Keratinocyte (primary cell): ENCODE data around the gene RHBDL2.

Experiments used
- EZH2 ChIP-seq: IDR thresholded peaks from one replicate; pipeline ENCODE4 v1.6.1; 2012; ENCODE audit warnings: inconsistent platforms, mild to moderate bottlenecking, low read length, moderate library complexity
- TF ChIP-seq, protein P1 (sequence below), 3 experiments: IDR thresholded peaks in 1 of 3; conservative IDR thresholded peaks in 1 of 3; optimal IDR thresholded peaks in 1 of 3; 2 replicates in 2 of 3; 3 replicates in 1 of 3; pipeline versions ENCODE3 to v1.5.1; 2011; ENCODE audit warnings: low read length in 3 of 3, mild to moderate bottlenecking in 3 of 3, moderate library complexity in 2 of 3, control low read depth in 1 of 3, inconsistent platforms in 1 of 3; ENCODE audit not compliant: insufficient read depth in 2 of 3; ENCODE audit errors: extremely low read depth in 1 of 3

DNA sequence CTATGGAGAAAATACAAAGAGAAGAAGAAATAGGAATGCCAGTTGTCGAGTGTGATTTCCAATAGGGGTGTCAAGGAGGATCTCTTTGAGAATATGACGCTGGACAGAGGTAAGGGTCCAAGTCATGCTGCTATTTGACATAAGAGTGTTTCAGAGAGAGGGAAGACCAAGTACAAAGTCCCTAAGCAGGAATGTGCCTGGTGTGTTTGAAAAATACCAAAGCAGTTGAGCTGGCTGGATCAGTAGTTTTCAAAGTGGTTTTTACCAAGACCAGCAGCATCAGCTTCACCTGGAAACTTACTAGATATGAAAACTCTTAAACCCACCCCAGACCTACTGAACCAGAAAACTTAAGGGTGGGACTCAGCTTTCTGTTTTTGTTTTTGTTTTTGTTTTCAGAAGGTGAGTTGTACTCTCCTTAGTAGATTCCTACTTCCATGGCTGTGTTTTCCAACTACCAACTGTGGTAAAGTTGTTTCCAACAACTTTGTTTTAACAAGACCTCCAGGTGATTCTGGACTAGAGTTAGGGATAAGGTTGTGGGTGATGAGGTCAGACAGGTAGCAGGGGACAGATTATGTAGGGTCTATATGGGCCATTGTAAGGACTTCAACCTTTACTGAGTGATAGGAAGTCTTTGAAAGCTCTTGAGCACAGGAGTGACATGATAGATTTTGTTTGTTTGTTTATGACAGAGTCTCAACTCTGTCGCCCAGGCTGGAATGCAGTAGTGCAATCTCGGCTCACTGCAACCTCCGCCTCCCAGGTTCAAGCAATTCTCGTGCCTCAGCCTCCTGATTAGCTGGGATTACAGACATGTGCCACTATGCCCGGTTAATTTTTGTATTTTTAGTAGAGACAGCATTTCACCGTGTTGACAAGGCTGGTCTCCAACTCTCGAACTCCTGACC lies 53.0 kb downstream of the RHBDL2 start:
- no peak for TF ChIP-seq EZH2
- TF ChIP-seq, protein P1, sequence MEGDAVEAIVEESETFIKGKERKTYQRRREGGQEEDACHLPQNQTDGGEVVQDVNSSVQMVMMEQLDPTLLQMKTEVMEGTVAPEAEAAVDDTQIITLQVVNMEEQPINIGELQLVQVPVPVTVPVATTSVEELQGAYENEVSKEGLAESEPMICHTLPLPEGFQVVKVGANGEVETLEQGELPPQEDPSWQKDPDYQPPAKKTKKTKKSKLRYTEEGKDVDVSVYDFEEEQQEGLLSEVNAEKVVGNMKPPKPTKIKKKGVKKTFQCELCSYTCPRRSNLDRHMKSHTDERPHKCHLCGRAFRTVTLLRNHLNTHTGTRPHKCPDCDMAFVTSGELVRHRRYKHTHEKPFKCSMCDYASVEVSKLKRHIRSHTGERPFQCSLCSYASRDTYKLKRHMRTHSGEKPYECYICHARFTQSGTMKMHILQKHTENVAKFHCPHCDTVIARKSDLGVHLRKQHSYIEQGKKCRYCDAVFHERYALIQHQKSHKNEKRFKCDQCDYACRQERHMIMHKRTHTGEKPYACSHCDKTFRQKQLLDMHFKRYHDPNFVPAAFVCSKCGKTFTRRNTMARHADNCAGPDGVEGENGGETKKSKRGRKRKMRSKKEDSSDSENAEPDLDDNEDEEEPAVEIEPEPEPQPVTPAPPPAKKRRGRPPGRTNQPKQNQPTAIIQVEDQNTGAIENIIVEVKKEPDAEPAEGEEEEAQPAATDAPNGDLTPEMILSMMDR (optimal IDR thresholded peaks at IDR 0.05 in 1 of 3, IDR thresholded peaks at IDR 0.05 in 1 of 3, conservative IDR thresholded peaks at IDR 0.05 in 1 of 3; ENCODE audit: extremely low read depth in 1 of 3, insufficient read depth in 2 of 3, low read length in 3 of 3) = no peak
